ENCODE data around the gene DPY19L3. TPM values are rescaled to one million over a fixed set of nuclear protein-coding genes. Genes with fewer than 3 reads are reported as not detected.
"Not testable (repeated sequence)": the region's sequence is repeated elsewhere in the genome, so short reads cannot be mapped to it uniquely, and the experiment has no call there.

The DPY19L3 gene
- total RNA-seq, 4 donors from 2014 or later = 19.4 to 95.7 (median 39.6) TPM

- TF ChIP-seq EP300 (IDR thresholded peaks at IDR 0.05) (no peak), CTCF (IDR thresholded peaks at IDR 0.05) (no peak), POLR2A (IDR thresholded peaks at IDR 0.05) (no peak)
- no peaks in the 10 kb centered on the region for H3K27me3 ChIP-seq
- H3K4me3 ChIP-seq = no peak overlapping the region
- no peaks in the 10 kb centered on the region for H3K4me1 ChIP-seq
- DNase-seq (ENCODE audit: low spot score in 2 of 2) = no peak
- H3K36me3 ChIP-seq = peaks cover 0 to 22% (median 0%) of the 10 kb centered on the region in 3 donors
- 79 to 87% methylated on average over 3 of the region's 3 CpGs for WGBS, 2 donors
- H3K9me3 ChIP-seq = no peaks in the 10 kb centered on the region
- no peak overlapping the region for H3K27ac ChIP-seq
Observed at GRCh38 chr19:32427536-32427935, 22.0 kb downstream of the DPY19L3 start.

- no peak for DNase-seq (ENCODE audit: low spot score in 2 of 2)
- TF ChIP-seq CTCF (IDR thresholded peaks at IDR 0.05) (no peak), POLR2A (IDR thresholded peaks at IDR 0.05) (no peak), EP300 (IDR thresholded peaks at IDR 0.05) (no peak)
- Histone ChIP-seq H3K9me3 (no peaks in the 10 kb centered on the region), H3K27me3 (no peaks in the 10 kb centered on the region), H3K36me3 (peaks cover 0 to 68% (median 0%) of the 10 kb centered on the region in 3 donors), H3K4me1 (no peaks in the 10 kb centered on the region), H3K4me3 (no peak overlapping the region), H3K27ac (no peak overlapping the region)
- 92 to 94% methylated on average over 6 of the region's 6 CpGs for WGBS, 2 donors
Observed at GRCh38 chr19:32436692-32437091, 31.1 kb downstream of the DPY19L3 start.

GRCh38 chr19:32437096-32437495 is 31.5 kb downstream of the DPY19L3 start:
- peaks cover 0 to 70% (median 0%) of the 10 kb centered on the region in 3 donors for H3K36me3 ChIP-seq
- TF ChIP-seq EP300 (IDR thresholded peaks at IDR 0.05) = no peak
- TF ChIP-seq POLR2A (IDR thresholded peaks at IDR 0.05) = no peak
- no peak for TF ChIP-seq CTCF (IDR thresholded peaks at IDR 0.05)
- DNase-seq (ENCODE audit: low spot score in 2 of 2) = no peak
- no peaks in the 10 kb centered on the region for H3K4me1 ChIP-seq
- no peaks in the 10 kb centered on the region for H3K27me3 ChIP-seq
- no peak overlapping the region for H3K27ac ChIP-seq
- 87 to 95% methylated on average over 1 of the region's 1 CpG for WGBS, 2 donors
- no peak overlapping the region for H3K4me3 ChIP-seq
- H3K9me3 ChIP-seq = no peaks in the 10 kb centered on the region

GRCh38 chr19:32438751-32439150 is 33.2 kb downstream of the DPY19L3 start:
- no peak for TF ChIP-seq POLR2A (IDR thresholded peaks at IDR 0.05)
- Histone ChIP-seq H3K4me3 (no peak overlapping the region), H3K4me1 (no peaks in the 10 kb centered on the region), H3K27me3 (no peaks in the 10 kb centered on the region), H3K36me3 (peaks cover 0 to 86% (median 0%) of the 10 kb centered on the region in 3 donors), H3K27ac (no peak overlapping the region), H3K9me3 (no peaks in the 10 kb centered on the region)
- WGBS, 2 donors = 92 to 96% methylated on average over 2 of the region's 2 CpGs
- no peak for DNase-seq (ENCODE audit: low spot score in 2 of 2)

- TF ChIP-seq CTCF (IDR thresholded peaks at IDR 0.05) = no peak
- no peak for TF ChIP-seq EP300 (IDR thresholded peaks at IDR 0.05)
- TF ChIP-seq POLR2A (IDR thresholded peaks at IDR 0.05) = no peak
- Histone ChIP-seq H3K4me3 (no peak overlapping the region), H3K4me1 (no peaks in the 10 kb centered on the region), H3K36me3 (peaks cover 0 to 51% (median 0%) of the 10 kb centered on the region in 3 donors), H3K9me3 (no peaks in the 10 kb centered on the region), H3K27me3 (no peaks in the 10 kb centered on the region), H3K27ac (no peak overlapping the region)
- no peak for DNase-seq (ENCODE audit: low spot score in 2 of 2)
- 94% methylated on average over 1 of the region's 1 CpG for WGBS, 2 donors
Observed at GRCh38 chr19:32442650-32443049, 37.1 kb downstream of the DPY19L3 start.

- DNase-seq (ENCODE audit: low spot score in 2 of 2); H3K4me3 ChIP-seq; H3K4me1 ChIP-seq; H3K27me3 ChIP-seq; H3K9me3 ChIP-seq; H3K27ac ChIP-seq: not testable (repeated sequence)
- peaks cover 0 to 22% (median 0%) of the 10 kb centered on the region in 3 donors for H3K36me3 ChIP-seq
- WGBS, 2 donors = 98 to 100% methylated on average over 5 of the region's 5 CpGs
Observed at GRCh38 chr19:32447534-32447933, 42.0 kb downstream of the DPY19L3 start.
